Measurements from ENCODE around the gene SUPT4H1.
A peak's percentile ranks its signal among the peaks of the same experiment; 100 is the strongest.
"Not testable (repeated sequence)": the region's sequence is repeated elsewhere in the genome, so short reads cannot be mapped to it uniquely, and the experiment has no call there.

SUPT4H1 gene

GRCh38 chr17:58351831-58352595, at the start of gene SUPT4H1:
TSS of gene SUPT4H1 (minus strand) at chr17:58352201. CDS start at chr17:58352135, 66 bp downstream.
- DNase-seq (ENCODE audit: low read depth): peak; percentile 91

- no peak for DNase-seq (ENCODE audit: low read depth)
These were observed 49.3 kb upstream of the SUPT4H1 start for GRCh38 chr17:58401287-58401686.

- DNase-seq (ENCODE audit: low read depth): no peak
These were observed 48.8 kb upstream of the SUPT4H1 start for GRCh38 chr17:58400826-58401225.

- no peak for DNase-seq (ENCODE audit: low read depth)
These were observed 48.0 kb upstream of the SUPT4H1 start for GRCh38 chr17:58399974-58400373.

GRCh38 chr17:58398574-58399266, 46.7 kb upstream of the SUPT4H1 start:
- no peak for DNase-seq (ENCODE audit: low read depth)

- not testable (repeated sequence) for DNase-seq (ENCODE audit: low read depth)
These were observed 45.4 kb upstream of the SUPT4H1 start for GRCh38 chr17:58397421-58397820.

GRCh38 chr17:58396173-58396572, 44.2 kb upstream of the SUPT4H1 start:
- DNase-seq (ENCODE audit: low read depth): no peak

- no peak for DNase-seq (ENCODE audit: low read depth)
These were observed 42.7 kb upstream of the SUPT4H1 start for GRCh38 chr17:58394534-58395223.

- no peak for DNase-seq (ENCODE audit: low read depth)
These were observed 39.4 kb upstream of the SUPT4H1 start for GRCh38 chr17:58391302-58391984.

GRCh38 chr17:58390884-58391283, 38.9 kb upstream of the SUPT4H1 start:
- no peak for DNase-seq (ENCODE audit: low read depth)

GRCh38 chr17:58388302-58389190, 36.5 kb upstream of the SUPT4H1 start:
- DNase-seq (ENCODE audit: low read depth): no peak

GRCh38 chr17:58387834-58388233, 35.8 kb upstream of the SUPT4H1 start:
- DNase-seq (ENCODE audit: low read depth): peak; percentile 24

GRCh38 chr17:58386708-58387107, 34.7 kb upstream of the SUPT4H1 start:
- no peak for DNase-seq (ENCODE audit: low read depth)

- DNase-seq (ENCODE audit: low read depth): no peak
These were observed 33.4 kb upstream of the SUPT4H1 start for GRCh38 chr17:58385359-58385899.

GRCh38 chr17:58384897-58385296, 32.9 kb upstream of the SUPT4H1 start:
- DNase-seq (ENCODE audit: low read depth): no peak

GRCh38 chr17:58383892-58384462, 32.0 kb upstream of the SUPT4H1 start:
- DNase-seq (ENCODE audit: low read depth): no peak

GRCh38 chr17:58382872-58383242, 30.9 kb upstream of the SUPT4H1 start:
- no peak for DNase-seq (ENCODE audit: low read depth)

- no peak for DNase-seq (ENCODE audit: low read depth)
These were observed 30.3 kb upstream of the SUPT4H1 start for GRCh38 chr17:58382108-58382871.

GRCh38 chr17:58381124-58382035, 29.4 kb upstream of the SUPT4H1 start:
- no peak for DNase-seq (ENCODE audit: low read depth)
